H1 (cell line): ENCODE data around the gene ADSS1. TPM values are rescaled to one million over a fixed set of nuclear protein-coding genes. Genes with fewer than 3 reads are reported as not detected.

Source experiments
- POLR2A ChIP-seq, 2 experiments: IDR thresholded peaks; 1 replicate in 1 of 2; 2 replicates in 1 of 2; pipeline ENCODE4 v1.6.1; 2011; ENCODE audit warnings: low read depth in 2 of 2, low read length in 2 of 2, mild to moderate bottlenecking in 2 of 2; ENCODE audit errors: control extremely low read depth in 1 of 2
- RBBP5 ChIP-seq: IDR thresholded peaks from 2 replicates; pipeline ENCODE4 v1.7.1; 2012; ENCODE audit warnings: low read depth, mild to moderate bottlenecking, inconsistent platforms, low read length, moderate library complexity, borderline replicate concordance
- polyA plus RNA-seq, 7 experiments: library from polyadenylated mRNA; depleted of rRNA in 3 of 7; stranded (reverse) in 5 of 7; unstranded in 2 of 7; fragments of >200 nt in 5 of 7; fragments of 200-250 nt in 2 of 7; gene quantifications; 1 replicate in 5 of 7; 2 replicates in 1 of 7; 4 replicates in 1 of 7; pipeline versions ENCODE4 v1.2.1 to v1.2.3, GENCODE V29; 2011 to 2013; ENCODE audit warnings: missing spikeins in 2 of 7, mixed read lengths in 2 of 7
- total RNA-seq: library from RNA; stranded (reverse); fragmentation: NEBNext Ultra II Directional; extraction: Animal tissue kit (Norgen Biotek cat#: 25700); gene quantifications from 2 replicates; pipeline ENCODE4 v1.2.1, GENCODE V29; 2021
- TF ChIP-seq, protein P1 (sequence below): fragments of 300-600 bp; sonication (generic); IDR thresholded peaks from 2 replicates; pipeline ENCODE4 v1.7.1; 2012; ENCODE audit warnings: low read length, moderate library complexity, mild to moderate bottlenecking, inconsistent platforms; ENCODE audit not compliant: insufficient replicate concordance

The ADSS1 gene
- total and polyA plus RNA-seq, 2 of the 8 experiments (the other 6 are each of a cell fraction or from before 2014, with no cell fraction given): 7.1 to 7.9 TPM

- TF ChIP-seq, protein P1, sequence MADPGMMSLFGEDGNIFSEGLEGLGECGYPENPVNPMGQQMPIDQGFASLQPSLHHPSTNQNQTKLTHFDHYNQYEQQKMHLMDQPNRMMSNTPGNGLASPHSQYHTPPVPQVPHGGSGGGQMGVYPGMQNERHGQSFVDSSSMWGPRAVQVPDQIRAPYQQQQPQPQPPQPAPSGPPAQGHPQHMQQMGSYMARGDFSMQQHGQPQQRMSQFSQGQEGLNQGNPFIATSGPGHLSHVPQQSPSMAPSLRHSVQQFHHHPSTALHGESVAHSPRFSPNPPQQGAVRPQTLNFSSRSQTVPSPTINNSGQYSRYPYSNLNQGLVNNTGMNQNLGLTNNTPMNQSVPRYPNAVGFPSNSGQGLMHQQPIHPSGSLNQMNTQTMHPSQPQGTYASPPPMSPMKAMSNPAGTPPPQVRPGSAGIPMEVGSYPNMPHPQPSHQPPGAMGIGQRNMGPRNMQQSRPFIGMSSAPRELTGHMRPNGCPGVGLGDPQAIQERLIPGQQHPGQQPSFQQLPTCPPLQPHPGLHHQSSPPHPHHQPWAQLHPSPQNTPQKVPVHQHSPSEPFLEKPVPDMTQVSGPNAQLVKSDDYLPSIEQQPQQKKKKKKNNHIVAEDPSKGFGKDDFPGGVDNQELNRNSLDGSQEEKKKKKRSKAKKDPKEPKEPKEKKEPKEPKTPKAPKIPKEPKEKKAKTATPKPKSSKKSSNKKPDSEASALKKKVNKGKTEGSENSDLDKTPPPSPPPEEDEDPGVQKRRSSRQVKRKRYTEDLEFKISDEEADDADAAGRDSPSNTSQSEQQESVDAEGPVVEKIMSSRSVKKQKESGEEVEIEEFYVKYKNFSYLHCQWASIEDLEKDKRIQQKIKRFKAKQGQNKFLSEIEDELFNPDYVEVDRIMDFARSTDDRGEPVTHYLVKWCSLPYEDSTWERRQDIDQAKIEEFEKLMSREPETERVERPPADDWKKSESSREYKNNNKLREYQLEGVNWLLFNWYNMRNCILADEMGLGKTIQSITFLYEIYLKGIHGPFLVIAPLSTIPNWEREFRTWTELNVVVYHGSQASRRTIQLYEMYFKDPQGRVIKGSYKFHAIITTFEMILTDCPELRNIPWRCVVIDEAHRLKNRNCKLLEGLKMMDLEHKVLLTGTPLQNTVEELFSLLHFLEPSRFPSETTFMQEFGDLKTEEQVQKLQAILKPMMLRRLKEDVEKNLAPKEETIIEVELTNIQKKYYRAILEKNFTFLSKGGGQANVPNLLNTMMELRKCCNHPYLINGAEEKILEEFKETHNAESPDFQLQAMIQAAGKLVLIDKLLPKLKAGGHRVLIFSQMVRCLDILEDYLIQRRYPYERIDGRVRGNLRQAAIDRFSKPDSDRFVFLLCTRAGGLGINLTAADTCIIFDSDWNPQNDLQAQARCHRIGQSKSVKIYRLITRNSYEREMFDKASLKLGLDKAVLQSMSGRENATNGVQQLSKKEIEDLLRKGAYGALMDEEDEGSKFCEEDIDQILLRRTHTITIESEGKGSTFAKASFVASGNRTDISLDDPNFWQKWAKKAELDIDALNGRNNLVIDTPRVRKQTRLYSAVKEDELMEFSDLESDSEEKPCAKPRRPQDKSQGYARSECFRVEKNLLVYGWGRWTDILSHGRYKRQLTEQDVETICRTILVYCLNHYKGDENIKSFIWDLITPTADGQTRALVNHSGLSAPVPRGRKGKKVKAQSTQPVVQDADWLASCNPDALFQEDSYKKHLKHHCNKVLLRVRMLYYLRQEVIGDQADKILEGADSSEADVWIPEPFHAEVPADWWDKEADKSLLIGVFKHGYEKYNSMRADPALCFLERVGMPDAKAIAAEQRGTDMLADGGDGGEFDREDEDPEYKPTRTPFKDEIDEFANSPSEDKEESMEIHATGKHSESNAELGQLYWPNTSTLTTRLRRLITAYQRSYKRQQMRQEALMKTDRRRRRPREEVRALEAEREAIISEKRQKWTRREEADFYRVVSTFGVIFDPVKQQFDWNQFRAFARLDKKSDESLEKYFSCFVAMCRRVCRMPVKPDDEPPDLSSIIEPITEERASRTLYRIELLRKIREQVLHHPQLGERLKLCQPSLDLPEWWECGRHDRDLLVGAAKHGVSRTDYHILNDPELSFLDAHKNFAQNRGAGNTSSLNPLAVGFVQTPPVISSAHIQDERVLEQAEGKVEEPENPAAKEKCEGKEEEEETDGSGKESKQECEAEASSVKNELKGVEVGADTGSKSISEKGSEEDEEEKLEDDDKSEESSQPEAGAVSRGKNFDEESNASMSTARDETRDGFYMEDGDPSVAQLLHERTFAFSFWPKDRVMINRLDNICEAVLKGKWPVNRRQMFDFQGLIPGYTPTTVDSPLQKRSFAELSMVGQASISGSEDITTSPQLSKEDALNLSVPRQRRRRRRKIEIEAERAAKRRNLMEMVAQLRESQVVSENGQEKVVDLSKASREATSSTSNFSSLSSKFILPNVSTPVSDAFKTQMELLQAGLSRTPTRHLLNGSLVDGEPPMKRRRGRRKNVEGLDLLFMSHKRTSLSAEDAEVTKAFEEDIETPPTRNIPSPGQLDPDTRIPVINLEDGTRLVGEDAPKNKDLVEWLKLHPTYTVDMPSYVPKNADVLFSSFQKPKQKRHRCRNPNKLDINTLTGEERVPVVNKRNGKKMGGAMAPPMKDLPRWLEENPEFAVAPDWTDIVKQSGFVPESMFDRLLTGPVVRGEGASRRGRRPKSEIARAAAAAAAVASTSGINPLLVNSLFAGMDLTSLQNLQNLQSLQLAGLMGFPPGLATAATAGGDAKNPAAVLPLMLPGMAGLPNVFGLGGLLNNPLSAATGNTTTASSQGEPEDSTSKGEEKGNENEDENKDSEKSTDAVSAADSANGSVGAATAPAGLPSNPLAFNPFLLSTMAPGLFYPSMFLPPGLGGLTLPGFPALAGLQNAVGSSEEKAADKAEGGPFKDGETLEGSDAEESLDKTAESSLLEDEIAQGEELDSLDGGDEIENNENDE: no peak
- TF ChIP-seq POLR2A (IDR thresholded peaks at IDR 0.05; ENCODE audit: control extremely low read depth in 1 of 2, low read depth in 2 of 2, low read length in 2 of 2) (no peak), RBBP5 (no peak)
These were observed 6.9 kb upstream of the ADSS1 start (continued) for GRCh38 chr14:104717137-104717536.
